ENCODE data around the gene USP50.

The USP50 gene

DNA sequence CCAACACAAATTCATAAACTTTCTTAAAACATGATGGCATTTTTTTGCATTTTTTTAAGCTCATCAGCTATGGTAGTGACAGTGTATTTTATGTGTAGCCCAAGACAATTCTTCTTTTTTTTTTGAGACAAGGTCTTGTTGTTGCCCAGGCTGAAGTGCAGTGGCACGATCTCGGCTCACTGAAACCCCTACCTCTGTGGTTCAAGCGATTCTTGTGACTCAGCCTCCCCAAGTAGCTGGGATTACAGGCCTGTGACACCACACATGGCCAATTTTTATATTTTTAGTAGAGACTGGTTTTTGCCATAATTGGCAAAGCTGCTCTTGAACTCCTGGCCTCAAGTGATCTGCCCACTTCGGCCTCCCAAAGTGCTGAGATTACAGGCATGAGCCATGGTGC, 17.3 kb upstream of the USP50 start:
- no peak overlapping the region for H3K4me3 ChIP-seq (ENCODE audit: low read depth, low read length)
- TF ChIP-seq, protein P1, sequence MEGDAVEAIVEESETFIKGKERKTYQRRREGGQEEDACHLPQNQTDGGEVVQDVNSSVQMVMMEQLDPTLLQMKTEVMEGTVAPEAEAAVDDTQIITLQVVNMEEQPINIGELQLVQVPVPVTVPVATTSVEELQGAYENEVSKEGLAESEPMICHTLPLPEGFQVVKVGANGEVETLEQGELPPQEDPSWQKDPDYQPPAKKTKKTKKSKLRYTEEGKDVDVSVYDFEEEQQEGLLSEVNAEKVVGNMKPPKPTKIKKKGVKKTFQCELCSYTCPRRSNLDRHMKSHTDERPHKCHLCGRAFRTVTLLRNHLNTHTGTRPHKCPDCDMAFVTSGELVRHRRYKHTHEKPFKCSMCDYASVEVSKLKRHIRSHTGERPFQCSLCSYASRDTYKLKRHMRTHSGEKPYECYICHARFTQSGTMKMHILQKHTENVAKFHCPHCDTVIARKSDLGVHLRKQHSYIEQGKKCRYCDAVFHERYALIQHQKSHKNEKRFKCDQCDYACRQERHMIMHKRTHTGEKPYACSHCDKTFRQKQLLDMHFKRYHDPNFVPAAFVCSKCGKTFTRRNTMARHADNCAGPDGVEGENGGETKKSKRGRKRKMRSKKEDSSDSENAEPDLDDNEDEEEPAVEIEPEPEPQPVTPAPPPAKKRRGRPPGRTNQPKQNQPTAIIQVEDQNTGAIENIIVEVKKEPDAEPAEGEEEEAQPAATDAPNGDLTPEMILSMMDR (IDR thresholded peaks at IDR 0.05; ENCODE audit: low read depth, low read length, missing control alignments) = no peak
- in situ Hi-C loops (cut with HindIII; ENCODE audit: low sequenced_read_pairs) = no loop called here
- no peak for DNase-seq (ENCODE audit: low read depth)

DNA sequence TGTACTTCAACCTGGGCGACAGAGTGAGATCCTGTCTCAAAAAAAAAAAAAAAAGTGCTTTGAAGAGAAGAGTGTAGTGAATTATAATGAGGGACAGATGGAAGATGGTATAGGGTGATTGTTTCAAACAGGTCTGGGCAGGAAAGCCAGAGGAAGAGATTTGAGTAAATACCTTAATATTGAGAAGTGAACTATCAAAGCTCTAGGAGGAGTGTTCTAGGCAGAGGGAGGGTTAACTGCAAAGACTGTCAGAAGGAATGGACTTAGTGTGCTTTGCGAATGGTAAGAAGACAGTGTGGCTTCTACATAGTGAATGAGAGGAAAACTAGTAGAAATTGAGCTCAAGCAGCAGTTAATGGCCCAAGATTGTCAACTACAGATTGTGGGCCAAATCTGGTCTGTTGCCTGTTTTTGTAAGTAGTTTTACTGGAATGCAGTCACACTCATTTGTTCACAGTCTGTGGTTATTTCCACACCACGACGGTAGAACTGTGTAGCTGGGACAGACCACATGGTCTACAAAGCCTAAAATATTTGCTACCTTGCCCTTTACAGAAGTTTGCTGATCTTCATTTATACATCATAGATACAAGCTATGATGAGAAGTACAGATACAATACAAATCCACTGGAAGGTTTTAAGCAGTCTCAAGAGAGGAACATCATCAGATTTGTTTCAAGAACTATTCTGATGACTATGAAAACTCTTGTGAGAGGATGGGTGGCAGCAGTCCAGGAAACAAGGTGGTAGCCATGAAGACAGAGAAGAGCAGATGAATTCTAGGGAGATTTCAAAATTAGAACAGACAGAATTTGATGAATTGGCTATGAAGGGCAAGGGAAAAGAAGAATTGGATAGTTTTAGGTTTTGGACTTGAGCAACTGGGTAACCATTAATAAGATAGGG, 16.5 kb upstream of the USP50 start:
- TF ChIP-seq, protein P1 (IDR thresholded peaks at IDR 0.05; ENCODE audit: low read depth, low read length, missing control alignments) = no peak
- H3K4me3 ChIP-seq (ENCODE audit: low read depth, low read length) = no peak overlapping the region
- in situ Hi-C loops (cut with HindIII; ENCODE audit: low sequenced_read_pairs) = no loop called here
- peak; percentile 34 for DNase-seq (ENCODE audit: low read depth)

DNA sequence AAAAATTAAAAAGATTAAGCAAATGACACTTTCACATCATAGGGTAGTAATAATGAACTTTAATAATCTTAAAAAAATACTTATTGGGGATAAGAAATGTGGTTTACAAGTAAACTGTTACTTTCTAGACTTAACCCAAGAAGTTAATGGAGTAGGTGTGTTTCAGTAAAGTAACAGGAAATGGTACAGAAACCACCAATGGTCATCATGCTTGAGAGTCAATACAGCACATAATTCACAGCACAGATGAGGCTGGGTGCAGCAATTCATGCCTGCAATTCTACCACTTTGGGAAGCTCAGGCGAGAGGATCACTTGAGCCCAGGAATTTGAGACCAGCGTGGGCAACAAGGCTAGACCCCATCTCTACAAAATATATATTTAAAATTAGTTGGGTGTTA, 11.5 kb upstream of the USP50 start:
- no peak for DNase-seq (ENCODE audit: low read depth)
- TF ChIP-seq, protein P1 (IDR thresholded peaks at IDR 0.05; ENCODE audit: low read depth, low read length, missing control alignments) = no peak
- H3K4me3 ChIP-seq (ENCODE audit: low read depth, low read length) = no peak overlapping the region
- in situ Hi-C loops (cut with HindIII; ENCODE audit: low sequenced_read_pairs) = no loop called here

DNA sequence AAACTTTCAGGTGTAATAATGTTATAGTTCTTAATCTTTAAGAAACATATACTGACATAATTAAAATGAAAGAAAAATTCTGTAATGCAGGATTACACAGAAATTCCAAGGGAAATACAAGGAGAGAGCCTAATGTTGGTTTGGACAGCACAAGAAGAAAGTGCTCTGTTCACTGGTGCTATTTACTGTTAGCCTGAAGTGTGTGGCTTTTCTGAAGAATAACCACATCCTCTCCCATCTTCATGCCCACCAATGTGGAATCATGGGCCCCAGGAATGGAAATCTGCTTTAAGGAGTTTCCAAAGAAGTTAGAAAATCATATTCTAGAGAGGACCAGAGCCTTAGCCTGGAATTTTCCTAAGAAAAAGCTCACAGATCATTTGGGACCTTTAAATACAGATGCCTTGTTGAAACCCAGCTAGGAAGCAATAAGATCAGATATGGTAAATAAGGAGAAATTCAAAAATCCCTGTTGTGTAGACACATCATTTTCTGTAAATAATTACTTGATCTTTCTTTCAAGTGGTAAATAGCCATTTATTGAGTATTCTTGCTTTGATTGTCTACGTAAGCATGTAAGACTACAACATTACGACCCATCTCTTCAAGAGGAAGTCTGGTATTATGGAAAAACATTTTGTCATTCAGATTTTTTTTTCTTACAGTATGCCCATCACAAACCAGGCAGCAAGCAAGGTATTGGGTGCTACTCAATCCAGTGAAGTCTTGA, 10.3 kb upstream of the USP50 start:
- in situ Hi-C loops (cut with HindIII; ENCODE audit: low sequenced_read_pairs) = no loop called here
- no peak for DNase-seq (ENCODE audit: low read depth)
- TF ChIP-seq, protein P1 (IDR thresholded peaks at IDR 0.05; ENCODE audit: low read depth, low read length, missing control alignments) = no peak
- H3K4me3 ChIP-seq (ENCODE audit: low read depth, low read length) = no peak overlapping the region

DNA sequence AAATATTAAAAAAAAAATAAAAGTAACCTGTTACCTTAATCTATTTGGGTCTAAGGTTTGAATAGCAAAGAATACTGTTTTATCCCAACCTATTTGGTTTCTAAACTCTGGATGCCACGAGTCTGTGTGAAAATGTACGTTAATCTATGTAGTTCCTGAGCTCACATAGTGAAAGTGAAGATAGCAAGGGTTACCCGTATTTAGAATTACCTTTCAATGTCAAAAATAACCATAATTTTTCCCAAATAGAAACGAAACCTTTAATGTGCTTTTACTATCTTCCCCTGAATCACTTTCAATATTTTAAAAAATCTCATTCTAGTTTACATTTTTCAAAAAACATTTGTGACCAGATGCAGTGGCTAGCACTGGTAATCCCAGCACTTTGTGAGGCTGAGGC, 5.8 kb upstream of the USP50 start:
- H3K4me3 ChIP-seq (ENCODE audit: low read depth, low read length) = no peak overlapping the region
- TF ChIP-seq, protein P1 (IDR thresholded peaks at IDR 0.05; ENCODE audit: low read depth, low read length, missing control alignments) = no peak
- DNase-seq (ENCODE audit: low read depth) = no peak
- in situ Hi-C loops (cut with HindIII; ENCODE audit: low sequenced_read_pairs) = no loop called here

DNA sequence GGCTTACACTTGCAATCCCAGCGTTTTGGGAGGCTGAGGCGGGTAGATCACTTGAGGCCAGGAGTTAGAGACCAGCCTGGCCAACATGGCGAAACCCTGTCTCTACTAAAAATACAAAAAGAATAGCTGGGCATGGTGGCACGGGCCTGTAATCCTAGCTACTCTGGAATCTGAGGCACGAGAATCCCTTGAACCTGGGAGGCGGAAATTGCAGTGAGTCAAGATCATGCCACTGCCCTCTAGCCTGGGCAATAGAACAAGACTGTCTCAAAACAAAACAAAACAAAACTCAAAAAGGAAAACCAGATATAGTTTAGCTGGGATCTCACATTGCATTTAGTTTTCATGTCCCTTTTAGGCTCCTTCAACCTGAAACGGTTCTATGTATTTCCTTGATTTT, 2.9 kb upstream of the USP50 start:
- in situ Hi-C loops (cut with HindIII; ENCODE audit: low sequenced_read_pairs) = no loop called here
- TF ChIP-seq, protein P1 (IDR thresholded peaks at IDR 0.05; ENCODE audit: low read depth, low read length, missing control alignments) = no peak
- H3K4me3 ChIP-seq (ENCODE audit: low read depth, low read length) = no peak overlapping the region
- DNase-seq (ENCODE audit: low read depth) = no peak

Data from astrocyte of the cerebellum (primary cell).